CD4-positive, CD25-positive, alpha-beta regulatory T cell (primary cell): ENCODE data around the gene MRPL16. TPM values are rescaled to one million over a fixed set of nuclear protein-coding genes. Genes with fewer than 3 reads are reported as not detected.
"Not testable (repeated sequence)": the region's sequence is repeated elsewhere in the genome, so short reads cannot be mapped to it uniquely, and the experiment has no call there.

Experiments
- ATAC-seq, 2 donors: fragments of 150-1000 bp; cut with Tn5 transposase; one replicate each; pipeline ENCODE4 v1.10.0; 2021; ENCODE audit warnings: low read depth in 2 of 2, moderate number of reproducible peaks in 2 of 2, moderate library complexity in 1 of 2
- DNase-seq, 3 donors: peaks; one replicate each; pipeline versions ENCODE4 v3.0.0 to v3.0.0-alpha.2; 2012 to 2022; ENCODE audit warnings: mixed read lengths in 1 of 3
- H3K27ac ChIP-seq: one replicate; pipeline ENCODE4 v1.7.0; 2013; ENCODE audit warnings: mild to moderate bottlenecking, low read length; ENCODE audit not compliant: insufficient read depth, poor library complexity, severe bottlenecking
- H3K27me3 ChIP-seq: one replicate; pipeline ENCODE4 v1.7.0; 2013; ENCODE audit warnings: low read length; ENCODE audit not compliant: control insufficient read depth, insufficient read depth
- H3K36me3 ChIP-seq: one replicate; pipeline ENCODE4 v1.7.0; 2013; ENCODE audit warnings: mild to moderate bottlenecking, low read length, moderate library complexity; ENCODE audit not compliant: control insufficient read depth, insufficient read depth
- H3K4me1 ChIP-seq: 2 replicates; pipeline ENCODE4 v1.7.0; 2013; ENCODE audit warnings: mild to moderate bottlenecking, low read length; ENCODE audit not compliant: insufficient read depth, control insufficient read depth, poor library complexity, severe bottlenecking
- H3K4me3 ChIP-seq: one replicate; pipeline ENCODE4 v1.7.0; 2013; ENCODE audit warnings: low read depth, mild to moderate bottlenecking, low read length, moderate library complexity
- H3K9me3 ChIP-seq, 2 experiments: 1 replicate in 1 of 2; 2 replicates in 1 of 2; pipeline ENCODE4 v1.7.0; 2013; ENCODE audit warnings: low read length in 2 of 2, mild to moderate bottlenecking in 1 of 2, moderate library complexity in 1 of 2; ENCODE audit not compliant: control insufficient read depth in 2 of 2
- H3K27ac Mint-ChIP-seq, 3 donors: one replicate each; pipeline ENCODE4 v1.8.0; 2020 to 2022; ENCODE audit warnings: mild to moderate bottlenecking in 3 of 3, mixed read lengths in 3 of 3, moderate library complexity in 2 of 3
- H3K27me3 Mint-ChIP-seq: one replicate; pipeline ENCODE4 v1.8.0; 2022; ENCODE audit warnings: mild to moderate bottlenecking, mixed read lengths
- H3K36me3 Mint-ChIP-seq: one replicate; pipeline ENCODE4 v1.8.0; 2020; ENCODE audit warnings: mixed read lengths
- H3K4me1 Mint-ChIP-seq, 4 donors: one replicate each; pipeline ENCODE4 v1.8.0; 2020 to 2022; ENCODE audit warnings: mixed read lengths in 4 of 4, mild to moderate bottlenecking in 1 of 4
- H3K4me3 Mint-ChIP-seq, 4 donors: one replicate each; pipeline ENCODE4 v1.8.0; 2020 to 2022; ENCODE audit warnings: mild to moderate bottlenecking in 4 of 4, mixed read lengths in 4 of 4, moderate library complexity in 3 of 4
- H3K9me3 Mint-ChIP-seq, 7 donors: one replicate each; pipeline ENCODE4 v1.8.0; 2020 to 2022; ENCODE audit warnings: mixed read lengths in 7 of 7, mild to moderate bottlenecking in 3 of 7, moderate library complexity in 2 of 7
- polyA plus RNA-seq, 4 donors: library from polyadenylated mRNA; unstranded; fragments of 300-500 nt; fragmentation: Illumina TruSeq; gene quantifications; one replicate each; pipeline ENCODE4 v1.2.3, GENCODE V29; 2021
- total RNA-seq: library from RNA; stranded (reverse); gene quantifications from one replicate; pipeline ENCODE4 v1.2.3, GENCODE V29; 2022

MRPL16 gene
- total and polyA plus RNA-seq, 5 donors from 2014 or later: 26.9 to 97.1 (median 89.6) TPM

DNA sequence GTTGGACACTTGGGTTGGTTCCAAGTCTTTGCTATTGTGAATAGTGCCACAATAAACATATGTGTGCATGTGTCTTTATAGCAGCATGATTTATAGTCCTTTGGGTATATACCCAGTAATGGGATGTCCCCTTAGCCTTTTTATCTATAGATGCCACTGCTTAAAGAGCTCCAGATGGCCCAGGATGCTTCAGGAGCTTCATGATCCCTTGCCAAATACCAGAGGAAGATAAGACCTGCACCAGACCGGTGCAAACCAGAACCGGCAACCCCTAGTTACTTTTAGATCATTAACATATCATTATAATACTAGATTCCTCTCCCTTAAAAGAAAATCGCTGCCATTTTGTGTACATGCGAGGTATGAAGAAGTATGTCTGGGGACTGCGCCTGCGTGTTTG, 37.9 kb upstream of the MRPL16 start:
- H3K4me1 Mint-ChIP-seq, DNase-seq, H3K36me3 ChIP-seq, H3K27me3 ChIP-seq, H3K4me1 ChIP-seq, ATAC-seq, H3K27ac Mint-ChIP-seq, H3K27ac ChIP-seq, H3K36me3 Mint-ChIP-seq, H3K4me3 Mint-ChIP-seq, H3K27me3 Mint-ChIP-seq, H3K4me3 ChIP-seq, H3K9me3 Mint-ChIP-seq, H3K9me3 ChIP-seq: not testable (repeated sequence)

GRCh38 chr11:59847626-59848025, 37.0 kb upstream of the MRPL16 start:
- Histone ChIP-seq H3K4me3 (no peak overlapping the region), H3K27ac (no peak overlapping the region), H3K27me3 (no peaks in the 10 kb centered on the region), H3K4me1 (no peaks in the 10 kb centered on the region), H3K36me3 (no peaks in the 10 kb centered on the region), H3K9me3 (no peaks in the 10 kb centered on the region)
- Mint-ChIP-seq H3K36me3 (no peaks in the 10 kb centered on the region), H3K9me3 (peaks cover 0 to 5% (median 0%) of the 10 kb centered on the region in 7 donors), H3K27ac (no peak overlapping the region), H3K4me1 (no peaks in the 10 kb centered on the region), H3K27me3 (no peaks in the 10 kb centered on the region), H3K4me3 (no peak overlapping the region)
- DNase-seq (no peak), ATAC-seq (no peak)

- ATAC-seq (no peak), DNase-seq (no peak)
- H3K36me3 ChIP-seq: no peaks in the 10 kb centered on the region
- no peak overlapping the region for H3K4me3 ChIP-seq
- no peaks in the 10 kb centered on the region for H3K9me3 ChIP-seq
- no peaks in the 10 kb centered on the region for H3K4me1 Mint-ChIP-seq
- H3K27ac ChIP-seq: no peak overlapping the region
- no peaks in the 10 kb centered on the region for H3K36me3 Mint-ChIP-seq
- H3K27ac Mint-ChIP-seq: no peak overlapping the region
- H3K9me3 Mint-ChIP-seq: peaks cover 0 to 5% (median 0%) of the 10 kb centered on the region in 7 donors
- no peaks in the 10 kb centered on the region for H3K27me3 ChIP-seq
- H3K4me3 Mint-ChIP-seq: no peak overlapping the region
- no peaks in the 10 kb centered on the region for H3K4me1 ChIP-seq
- H3K27me3 Mint-ChIP-seq: no peaks in the 10 kb centered on the region
Measured at GRCh38 chr11:59846556-59846955, 36.0 kb upstream of the MRPL16 start.

DNA sequence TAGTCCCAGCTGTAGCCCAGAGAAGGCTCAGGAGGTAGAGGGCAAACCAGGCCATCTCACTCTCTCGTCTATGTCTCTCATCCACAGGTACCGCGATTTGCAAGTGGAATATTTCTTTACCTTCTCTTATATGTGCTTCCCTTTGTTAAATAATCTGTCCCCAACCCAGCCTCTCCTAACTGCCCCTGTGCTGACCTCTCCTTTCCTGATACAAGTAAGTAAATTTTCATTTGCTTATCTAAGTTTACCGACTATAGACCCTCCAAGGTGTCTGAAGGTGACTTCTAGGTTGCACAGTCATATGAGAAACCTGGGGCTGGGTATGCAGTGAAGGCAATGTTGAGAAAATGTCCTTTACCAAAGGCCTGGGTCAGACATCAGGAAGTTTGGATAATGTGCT, 34.8 kb upstream of the MRPL16 start, which contains the start of gene CBLIF:
CBLIF (minus strand) TSS at position 101 of the 400 bp plus-strand sequence; CDS start at position 55, 46 bp downstream.
- no peak for ATAC-seq
- H3K4me1 Mint-ChIP-seq: no peaks in the 10 kb centered on the region
- peaks cover 0 to 5% (median 0%) of the 10 kb centered on the region in 7 donors for H3K9me3 Mint-ChIP-seq
- H3K9me3 ChIP-seq: no peaks in the 10 kb centered on the region
- H3K27ac Mint-ChIP-seq: no peak within 1 kb of the TSS
- no peaks in the 10 kb centered on the region for H3K36me3 ChIP-seq
- no peak within 1 kb of the TSS for H3K4me3 ChIP-seq
- no peak within 1 kb of the TSS for H3K27ac ChIP-seq
- no peaks in the 10 kb centered on the region for H3K27me3 ChIP-seq
- no peaks in the 10 kb centered on the region for H3K36me3 Mint-ChIP-seq
- no peaks in the 10 kb centered on the region for H3K4me1 ChIP-seq
- H3K4me3 Mint-ChIP-seq: no peak within 1 kb of the TSS
- DNase-seq: no peak
- no peaks in the 10 kb centered on the region for H3K27me3 Mint-ChIP-seq

DNA sequence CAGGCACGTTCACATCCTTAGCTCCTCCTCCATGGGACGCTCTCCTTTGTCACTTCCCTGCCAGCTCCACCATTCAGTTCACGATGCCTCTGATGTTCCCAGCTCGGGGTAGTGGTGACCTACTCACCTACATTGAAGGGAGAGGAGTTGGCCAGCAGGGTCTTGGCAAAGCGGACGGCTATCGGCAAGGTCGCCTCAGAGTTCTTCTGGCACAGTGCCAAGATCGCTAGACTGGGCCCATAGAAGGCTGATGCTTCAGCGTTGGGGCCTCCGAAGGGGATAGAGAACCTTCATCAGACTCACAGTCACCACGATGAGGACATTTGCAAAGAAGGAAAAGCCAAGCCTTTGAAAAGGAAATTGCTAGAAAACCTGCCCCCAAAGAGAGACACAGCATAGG, 31.7 kb upstream of the MRPL16 start:
- Mint-ChIP-seq H3K27ac (no peak overlapping the region), H3K9me3 (peaks cover 0 to 3% (median 0%) of the 10 kb centered on the region in 7 donors), H3K36me3 (no peaks in the 10 kb centered on the region), H3K4me1 (no peaks in the 10 kb centered on the region), H3K4me3 (no peak overlapping the region), H3K27me3 (peaks cover 5% of the 10 kb centered on the region)
- Histone ChIP-seq H3K9me3 (no peaks in the 10 kb centered on the region), H3K4me1 (no peaks in the 10 kb centered on the region), H3K4me3 (no peak overlapping the region), H3K27me3 (no peaks in the 10 kb centered on the region), H3K36me3 (no peaks in the 10 kb centered on the region), H3K27ac (no peak overlapping the region)
- ATAC-seq (no peak), DNase-seq (no peak)

GRCh38 chr11:59841514-59841913, 30.9 kb upstream of the MRPL16 start:
- Mint-ChIP-seq H3K9me3 (peaks cover 0 to 3% (median 0%) of the 10 kb centered on the region in 7 donors), H3K4me1 (no peaks in the 10 kb centered on the region), H3K27ac (no peak overlapping the region), H3K27me3 (peaks cover 5% of the 10 kb centered on the region), H3K36me3 (no peaks in the 10 kb centered on the region), H3K4me3 (no peak overlapping the region)
- no peak for DNase-seq
- Histone ChIP-seq H3K4me1 (no peaks in the 10 kb centered on the region), H3K9me3 (no peaks in the 10 kb centered on the region), H3K27me3 (peaks cover 2% of the 10 kb centered on the region), H3K27ac (no peak overlapping the region), H3K4me3 (no peak overlapping the region), H3K36me3 (no peaks in the 10 kb centered on the region)
- no peak for ATAC-seq

DNA sequence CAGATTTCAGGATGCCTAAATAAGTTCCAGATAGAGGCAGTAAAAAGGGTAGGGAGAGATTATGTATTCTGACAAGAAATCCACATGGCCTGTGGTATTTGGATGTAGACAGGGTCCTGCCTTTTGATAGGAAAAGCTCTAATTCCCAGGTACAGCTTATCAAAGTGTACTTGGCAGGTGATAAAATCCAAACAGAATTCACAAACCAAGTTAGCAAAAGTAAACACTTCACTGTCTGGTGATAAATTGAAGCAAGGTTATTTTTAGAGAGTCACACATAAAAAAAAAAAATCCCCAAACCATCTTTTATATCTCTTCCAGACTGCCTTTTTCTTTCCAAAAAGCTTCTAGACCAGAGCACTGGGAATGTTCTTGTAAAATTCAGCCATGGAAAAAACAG, 29.0 kb upstream of the MRPL16 start:
- no peaks in the 10 kb centered on the region for H3K9me3 Mint-ChIP-seq
- DNase-seq (no peak), ATAC-seq (no peak)

GRCh38 chr11:59833602-59834001, 23.0 kb upstream of the MRPL16 start:
- H3K9me3 ChIP-seq: no peaks in the 10 kb centered on the region
- H3K27ac Mint-ChIP-seq: no peak overlapping the region
- peaks cover 5% of the 10 kb centered on the region for H3K27me3 Mint-ChIP-seq

More for the DNA sequence above, 29.0 kb upstream of the MRPL16 start:
- H3K36me3 ChIP-seq: no peaks in the 10 kb centered on the region
- Mint-ChIP-seq H3K4me1 (no peaks in the 10 kb centered on the region), H3K36me3 (no peaks in the 10 kb centered on the region), H3K4me3 (no peak overlapping the region), H3K27me3 (peaks cover 5% of the 10 kb centered on the region), H3K27ac (no peak overlapping the region)
- peaks cover 2% of the 10 kb centered on the region for H3K27me3 ChIP-seq
- no peaks in the 10 kb centered on the region for H3K9me3 ChIP-seq
- no peak overlapping the region for H3K4me3 ChIP-seq
- no peaks in the 10 kb centered on the region for H3K4me1 ChIP-seq
- H3K27ac ChIP-seq: no peak overlapping the region

More at GRCh38 chr11:59833602-59834001, 23.0 kb upstream of the MRPL16 start:
- Histone ChIP-seq H3K4me3 (no peak overlapping the region), H3K27ac (no peak overlapping the region), H3K27me3 (peaks cover 2% of the 10 kb centered on the region), H3K4me1 (no peaks in the 10 kb centered on the region), H3K36me3 (no peaks in the 10 kb centered on the region)
- H3K4me1 Mint-ChIP-seq: no peaks in the 10 kb centered on the region
- no peaks in the 10 kb centered on the region for H3K36me3 Mint-ChIP-seq
- no peak for DNase-seq
- no peak for ATAC-seq
- H3K4me3 Mint-ChIP-seq: no peak overlapping the region
- H3K9me3 Mint-ChIP-seq: no peaks in the 10 kb centered on the region
